D721Med (cell line): ENCODE results near the gene VPS13D.
"Not testable (repeated sequence)": the region's sequence is repeated elsewhere in the genome, so short reads cannot be mapped to it uniquely, and the experiment has no call there.

Source experiments
- DNase-seq: peaks from one replicate; pipeline ENCODE4 v3.0.0; 2011; ENCODE audit warnings: low spot score; ENCODE audit not compliant: insufficient read length
- FAIRE-seq: peaks from 2 replicates; lab custom pipeline; 2011; peaks lifted over from hg19 to GRCh38; lab: Jason Lieb, UNC
- CTCF ChIP-seq: IDR thresholded peaks from 2 replicates; pipeline ENCODE4 v1.5.1; 2012; ENCODE audit warnings: mild to moderate bottlenecking, control low read depth; ENCODE audit not compliant: insufficient read depth; ENCODE audit errors: missing control alignments

Gene VPS13D

GRCh38 chr1:12466816-12467215, 237.0 kb downstream of the VPS13D start:
- FAIRE-seq (no peak), DNase-seq (no peak)
- no peak for TF ChIP-seq CTCF

- no peak for FAIRE-seq
- no peak for TF ChIP-seq CTCF
Measured at GRCh38 chr1:12467570-12468286, 237.9 kb downstream of the VPS13D start.

GRCh38 chr1:12468323-12468722, 238.5 kb downstream of the VPS13D start:
- no peak for FAIRE-seq
- no peak for DNase-seq
- TF ChIP-seq CTCF = no peak

More at GRCh38 chr1:12467570-12468286, 237.9 kb downstream of the VPS13D start:
- no peak for DNase-seq

- DNase-seq (no peak), FAIRE-seq (no peak)
- TF ChIP-seq CTCF = no peak
Measured at GRCh38 chr1:12469493-12469892, 239.7 kb downstream of the VPS13D start.

- FAIRE-seq (no peak), DNase-seq (no peak)
- no peak for TF ChIP-seq CTCF
Measured at GRCh38 chr1:12469990-12470389, 240.2 kb downstream of the VPS13D start.

GRCh38 chr1:12470916-12471315, 241.1 kb downstream of the VPS13D start:
- not testable (repeated sequence) for DNase-seq, FAIRE-seq

GRCh38 chr1:12472156-12472797, 242.4 kb downstream of the VPS13D start:
- FAIRE-seq = no peak
- DNase-seq = no peak
- no peak for TF ChIP-seq CTCF
